Measurements from ENCODE around the gene PNLIPRP3. TPM values are rescaled to one million over a fixed set of nuclear protein-coding genes. Genes with fewer than 3 reads are reported as not detected.

The PNLIPRP3 gene
- total and polyA plus RNA-seq, 12 donors: 0.11 to 0.14 (median 0.11) TPM; not detected in 9

GRCh38 chr10:116461680-116462079 is 34.0 kb downstream of the PNLIPRP3 start:
- Histone ChIP-seq H3K27ac (no peak overlapping the region), H3K9me3 (replicated peaks in 1 of 3) (no peaks in the 10 kb centered on the region), H3K4me3 (no peak overlapping the region), H3K36me3 (replicated peaks in 1 of 2) (no peaks in the 10 kb centered on the region), H3K27me3 (no peaks in the 10 kb centered on the region), H3K4me1 (replicated peaks in 1 of 2) (no peaks in the 10 kb centered on the region)
- DNase-seq: no peak
- intact Hi-C loops (cut with DNase I): no loop called here
- WGBS, 4 donors: 29 to 75% (median 62%) methylated on average over 1 of the region's 1 CpG
- TF ChIP-seq CTCF (IDR thresholded peaks at IDR 0.05) (no peak), POLR2A (IDR thresholded peaks at IDR 0.05) (no peak)

GRCh38 chr10:116464257-116464656 is 36.6 kb downstream of the PNLIPRP3 start:
- TF ChIP-seq CTCF (IDR thresholded peaks at IDR 0.05): no peak
- TF ChIP-seq POLR2A (IDR thresholded peaks at IDR 0.05): no peak
- H3K4me1 ChIP-seq (replicated peaks in 1 of 2): no peaks in the 10 kb centered on the region
- H3K27ac ChIP-seq: no peak overlapping the region
- no peaks in the 10 kb centered on the region for H3K9me3 ChIP-seq (replicated peaks in 1 of 3)
- no peak overlapping the region for H3K4me3 ChIP-seq
- DNase-seq: no peak
- 57 to 62% (median 58%) methylated on average over 1 to 2 of the region's 2 CpGs for WGBS, 4 donors
- intact Hi-C loops (cut with DNase I): no loop called here
- no peaks in the 10 kb centered on the region for H3K36me3 ChIP-seq (replicated peaks in 1 of 2)
- no peaks in the 10 kb centered on the region for H3K27me3 ChIP-seq

GRCh38 chr10:116465546-116465945 is 37.9 kb downstream of the PNLIPRP3 start:
- WGBS, 4 donors: 46 to 55% (median 53%) methylated on average over 3 of the region's 3 CpGs
- intact Hi-C loops (cut with DNase I): no loop called here

GRCh38 chr10:116466715-116467422 is 39.2 kb downstream of the PNLIPRP3 start:
- no peak overlapping the region for H3K4me3 ChIP-seq
- H3K4me1 ChIP-seq (replicated peaks in 1 of 2): no peaks in the 10 kb centered on the region
- DNase-seq: no peak
- TF ChIP-seq CTCF (IDR thresholded peaks at IDR 0.05) (no peak), POLR2A (IDR thresholded peaks at IDR 0.05) (no peak)
- H3K9me3 ChIP-seq (replicated peaks in 1 of 3): no peaks in the 10 kb centered on the region
- WGBS, 4 donors: 67 to 75% (median 72%) methylated on average over 7 of the region's 7 CpGs
- intact Hi-C loops (cut with DNase I): no loop called here
- no peaks in the 10 kb centered on the region for H3K27me3 ChIP-seq
- no peaks in the 10 kb centered on the region for H3K36me3 ChIP-seq (replicated peaks in 1 of 2)
- no peak overlapping the region for H3K27ac ChIP-seq

More at GRCh38 chr10:116465546-116465945, 37.9 kb downstream of the PNLIPRP3 start:
- TF ChIP-seq POLR2A (IDR thresholded peaks at IDR 0.05) (no peak), CTCF (IDR thresholded peaks at IDR 0.05) (no peak)
- DNase-seq: no peak
- Histone ChIP-seq H3K27ac (no peak overlapping the region), H3K9me3 (replicated peaks in 1 of 3) (no peaks in the 10 kb centered on the region), H3K36me3 (replicated peaks in 1 of 2) (no peaks in the 10 kb centered on the region), H3K27me3 (no peaks in the 10 kb centered on the region), H3K4me3 (no peak overlapping the region), H3K4me1 (replicated peaks in 1 of 2) (no peaks in the 10 kb centered on the region)

All from adrenal gland (tissue), 12 donors.